Astrocyte (in vitro differentiated cells and primary cell): ENCODE data around the gene HEMK1.

Source experiments
- CTCF ChIP-seq: IDR thresholded peaks from 2 replicates; pipeline ENCODE4 v1.5.1; 2011; ENCODE audit warnings: low read depth, mild to moderate bottlenecking, inconsistent platforms, low read length, moderate library complexity; ENCODE audit not compliant: insufficient read depth
- EZH2 ChIP-seq: IDR thresholded peaks from 2 replicates; pipeline ENCODE4 v1.6.1; 2012; ENCODE audit warnings: mild to moderate bottlenecking, low read length, inconsistent platforms; ENCODE audit not compliant: insufficient read depth

DNA sequence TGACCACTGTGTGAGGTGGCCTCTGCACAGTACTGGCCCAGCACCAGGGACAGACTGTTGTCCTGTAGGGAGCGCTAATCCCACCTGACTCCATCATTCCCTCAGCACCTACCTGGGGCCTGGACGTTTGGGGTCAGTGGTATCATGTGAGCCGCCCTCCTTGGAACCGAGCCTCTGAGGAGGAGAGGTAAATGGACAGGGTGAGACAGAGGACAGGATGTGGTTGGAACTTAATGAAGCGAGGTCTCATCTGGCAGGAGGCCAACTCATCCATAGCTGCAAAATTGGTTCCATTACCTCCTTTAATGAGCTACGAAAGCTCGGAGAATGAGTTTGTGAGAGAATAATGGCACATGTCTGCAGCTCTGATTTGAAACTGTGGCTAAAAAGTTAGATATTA, 61.6 kb downstream of the HEMK1 start:
- TF ChIP-seq EZH2, result no peak
- no peak for TF ChIP-seq CTCF
